SIG-M5 (cell line): ENCODE results near the gene RIBC1.
"Not testable (repeated sequence)": the region's sequence is repeated elsewhere in the genome, so short reads cannot be mapped to it uniquely, and the experiment has no call there.

Experiments used
- DNase-seq: peaks from one replicate; lab custom pipeline; 2025; lab: John Stamatoyannopoulos, UW

The RIBC1 gene

GRCh38 chrX:53422861-53423306 lies at the start of gene RIBC1:
RIBC1 (plus strand) TSS chrX:53422873; CDS start chrX:53426277, 3,404 bp downstream.
- DNase-seq: no peak

GRCh38 chrX:53373307-53373706 lies 49.4 kb upstream of the RIBC1 start:
- DNase-seq: no peak

- DNase-seq: peak; percentile 86
Observed at GRCh38 chrX:53374222-53374820, 48.4 kb upstream of the RIBC1 start.

- no peak for DNase-seq
Observed at GRCh38 chrX:53374923-53375322, 47.8 kb upstream of the RIBC1 start.

GRCh38 chrX:53376888-53377287 lies 45.8 kb upstream of the RIBC1 start:
- no peak for DNase-seq

- no peak for DNase-seq
Observed at GRCh38 chrX:53377464-53377863, 45.2 kb upstream of the RIBC1 start.

GRCh38 chrX:53379008-53379710 lies 43.5 kb upstream of the RIBC1 start:
- DNase-seq: no peak

- no peak for DNase-seq
Observed at GRCh38 chrX:53379747-53380146, 42.9 kb upstream of the RIBC1 start.

GRCh38 chrX:53383376-53384076 lies 39.1 kb upstream of the RIBC1 start:
- DNase-seq: no peak

- no peak for DNase-seq
Observed at GRCh38 chrX:53395605-53396298, 26.9 kb upstream of the RIBC1 start.

GRCh38 chrX:53398216-53398615 lies 24.5 kb upstream of the RIBC1 start:
- no peak for DNase-seq

GRCh38 chrX:53403535-53403934 lies 19.1 kb upstream of the RIBC1 start:
- no peak for DNase-seq

GRCh38 chrX:53412446-53412845 lies 10.2 kb upstream of the RIBC1 start:
- no peak for DNase-seq

GRCh38 chrX:53420351-53420750 lies 2.3 kb upstream of the RIBC1 start:
- DNase-seq: not testable (repeated sequence)

GRCh38 chrX:53421125-53421524 lies 1.5 kb upstream of the RIBC1 start:
- no peak for DNase-seq

GRCh38 chrX:53421772-53422085 lies 944 bp upstream of the RIBC1 start:
- no peak for DNase-seq

- DNase-seq: peak; percentile 87
Observed at GRCh38 chrX:53422086-53422860, 400 bp upstream of the RIBC1 start, which contains the start of gene SMC1A. SMC1A (minus strand) TSS chrX:53422654; CDS start chrX:53422600, 54 bp downstream.

- no peak for DNase-seq
Observed at GRCh38 chrX:53429755-53430154, 7.1 kb downstream of the RIBC1 start.

GRCh38 chrX:53430231-53430630 lies 7.6 kb downstream of the RIBC1 start:
- no peak for DNase-seq

GRCh38 chrX:53433651-53434639 lies 11.3 kb downstream of the RIBC1 start, which contains the start of gene HSD17B10:
HSD17B10 (minus strand) TSS chrX:53434370; CDS start chrX:53434345, 25 bp downstream.
- peak; percentile 46 for DNase-seq
